HG02610 (cell line): Measurements from ENCODE around the gene TFB1M.
"Not testable (repeated sequence)": the region's sequence is repeated elsewhere in the genome, so short reads cannot be mapped to it uniquely, and the experiment has no call there.

Experiments
- ATAC-seq: cut with Tn5 transposase; IDR thresholded peaks from one replicate; pipeline ENCODE4 v1.9.1; 2021; ENCODE audit warnings: mild to moderate bottlenecking, moderate library complexity; ENCODE audit not compliant: unreplicated experiment

Gene TFB1M

DNA sequence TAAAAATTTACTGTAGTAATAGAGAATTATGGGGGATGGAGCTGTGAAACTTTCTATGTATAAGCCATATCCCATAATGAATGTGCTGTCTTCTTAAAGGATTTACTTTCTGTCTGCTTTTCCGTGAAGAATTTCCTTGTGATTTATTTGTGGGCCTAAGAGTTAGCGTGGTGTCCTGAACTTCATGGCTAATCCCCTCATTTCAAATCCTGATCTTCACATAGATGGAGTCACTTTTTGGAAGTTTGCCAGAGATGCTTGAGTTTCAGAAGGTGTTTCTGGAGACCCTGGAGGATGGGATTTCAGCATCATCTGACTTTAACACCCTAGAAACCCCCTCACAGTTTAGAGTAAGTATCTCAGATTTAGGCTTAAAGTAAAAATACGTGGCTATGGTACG lies 69.8 kb downstream of the TFB1M start:
- no peak for ATAC-seq

DNA sequence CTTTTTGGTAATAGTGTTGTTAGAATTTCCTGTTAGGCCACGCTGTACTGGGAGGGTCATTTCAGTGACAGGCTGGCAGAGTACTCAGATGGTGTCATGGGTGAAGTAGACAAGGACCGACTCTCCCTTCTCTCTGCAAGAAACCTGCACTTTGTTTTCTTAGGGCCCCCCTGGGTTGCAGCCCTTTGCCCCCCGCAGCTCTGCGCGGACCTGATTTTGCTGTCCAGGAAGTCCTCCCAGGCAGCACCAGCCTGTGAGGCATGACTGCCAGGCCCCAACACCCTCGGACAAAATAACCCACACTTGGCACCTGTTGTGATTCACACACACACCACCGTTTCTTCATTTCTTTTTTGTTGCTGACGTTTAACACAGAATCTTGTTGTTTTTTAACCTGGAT lies 72.3 kb downstream of the TFB1M start:
- no peak for ATAC-seq

DNA sequence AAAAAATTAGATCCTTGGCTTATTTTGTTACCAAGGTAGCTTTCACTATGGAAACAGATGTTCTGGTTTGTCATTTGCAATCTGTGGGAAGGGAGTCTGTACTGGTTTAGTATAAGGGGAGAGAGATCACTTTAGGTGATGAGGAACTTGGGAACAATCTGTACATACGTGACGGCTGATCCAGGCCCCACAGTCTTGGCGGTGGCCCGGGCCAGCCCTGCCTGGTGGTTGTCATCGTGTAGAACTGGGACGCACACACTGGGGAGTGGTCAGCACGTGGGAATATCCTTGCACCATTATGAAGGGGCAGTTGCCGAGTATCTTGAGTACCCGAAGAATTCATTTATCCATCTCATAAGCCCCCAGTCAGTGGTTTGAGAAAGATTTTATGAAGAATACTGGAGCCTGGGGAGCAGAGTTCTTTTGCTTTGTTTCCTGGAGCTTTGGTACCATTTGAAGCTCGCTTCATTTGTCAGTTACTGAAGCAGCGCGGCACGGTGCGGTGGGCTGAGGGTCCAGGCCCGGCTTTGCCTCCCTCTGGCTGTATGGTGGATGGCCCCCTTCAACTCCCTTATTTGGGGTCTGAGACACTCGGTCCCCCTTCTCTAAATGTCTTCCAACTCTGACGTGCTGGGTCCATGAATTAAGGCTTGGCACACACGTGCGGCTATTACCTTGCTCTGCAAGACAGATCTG lies 73.2 kb downstream of the TFB1M start:
- no peak for ATAC-seq

DNA sequence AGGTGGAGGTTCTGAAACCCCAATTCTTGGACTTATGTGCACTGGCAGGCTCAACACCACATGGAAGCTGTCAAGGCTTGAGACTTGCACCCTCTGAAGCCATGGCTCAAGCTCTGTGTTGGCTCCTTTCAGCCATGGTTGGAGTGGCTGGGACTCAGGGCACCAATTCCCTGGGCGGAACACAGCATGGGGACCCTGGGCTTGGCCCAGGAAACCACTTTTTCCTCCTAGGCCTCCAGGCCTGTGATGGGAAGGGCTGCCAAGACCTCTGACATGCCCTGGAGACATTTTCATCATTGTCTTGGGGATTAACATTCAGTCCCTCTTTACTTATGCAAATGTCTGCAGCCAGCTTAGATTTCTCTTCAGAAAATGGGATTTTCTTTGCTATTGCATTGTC lies 76.7 kb downstream of the TFB1M start:
- no peak for ATAC-seq

DNA sequence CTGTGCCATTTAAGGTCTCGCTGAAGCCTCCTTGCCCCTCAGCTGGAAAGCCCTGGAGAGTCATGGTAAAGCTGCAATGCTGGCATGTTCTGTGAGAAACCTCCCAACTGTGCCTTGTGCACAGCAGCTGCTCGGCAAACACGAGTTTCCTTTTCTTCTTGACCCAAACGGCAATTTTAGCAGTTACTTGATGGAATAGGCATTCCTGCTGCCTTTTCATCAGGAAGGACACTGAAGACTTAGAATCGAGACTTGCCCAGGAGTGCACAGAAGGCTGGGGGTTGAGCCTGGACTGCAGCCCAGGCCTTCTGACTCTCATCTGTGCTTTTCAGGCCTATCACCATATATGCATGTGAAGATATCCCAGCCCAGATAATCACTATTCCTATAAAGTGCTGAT lies 79.2 kb downstream of the TFB1M start:
- ATAC-seq: no peak

DNA sequence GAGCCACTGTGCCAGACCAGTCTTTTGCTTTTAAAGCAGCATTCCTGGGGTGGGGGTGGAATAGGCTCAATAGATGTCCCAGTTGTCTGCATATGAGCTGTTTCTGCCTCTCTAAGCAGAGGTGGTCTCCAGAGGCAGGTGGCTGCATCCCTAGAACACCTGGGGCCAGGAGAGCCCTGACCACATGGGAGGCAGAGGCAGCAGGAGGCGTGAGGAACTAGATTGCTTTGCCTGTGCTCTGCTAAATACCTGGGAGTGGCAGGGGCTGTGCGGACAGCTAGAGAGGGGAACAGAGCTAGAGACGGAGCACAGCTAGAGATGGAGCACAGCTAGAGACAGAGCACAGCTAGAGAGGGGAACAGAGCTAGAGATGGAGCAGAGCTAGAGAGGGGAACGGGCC lies 79.6 kb downstream of the TFB1M start:
- no peak for ATAC-seq

DNA sequence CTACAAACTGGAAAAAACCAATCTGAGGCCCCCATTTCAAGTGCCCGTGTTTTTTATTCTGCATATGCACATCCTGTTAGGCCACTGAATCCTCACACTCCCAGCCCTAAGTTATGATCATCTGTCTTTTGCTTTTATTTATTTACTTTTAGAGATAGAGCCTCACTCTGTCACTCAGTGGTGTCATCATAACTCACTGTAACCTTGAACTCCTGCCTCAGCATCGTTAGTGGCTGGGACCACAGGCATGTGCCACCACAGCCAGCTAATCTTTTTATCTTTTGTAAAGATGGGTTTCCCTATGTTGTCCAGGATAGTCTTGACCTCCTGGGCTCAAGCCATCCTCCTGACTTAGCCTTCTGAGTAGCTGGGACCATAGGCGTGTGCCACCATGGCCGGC lies 80.1 kb downstream of the TFB1M start:
- ATAC-seq: no peak

DNA sequence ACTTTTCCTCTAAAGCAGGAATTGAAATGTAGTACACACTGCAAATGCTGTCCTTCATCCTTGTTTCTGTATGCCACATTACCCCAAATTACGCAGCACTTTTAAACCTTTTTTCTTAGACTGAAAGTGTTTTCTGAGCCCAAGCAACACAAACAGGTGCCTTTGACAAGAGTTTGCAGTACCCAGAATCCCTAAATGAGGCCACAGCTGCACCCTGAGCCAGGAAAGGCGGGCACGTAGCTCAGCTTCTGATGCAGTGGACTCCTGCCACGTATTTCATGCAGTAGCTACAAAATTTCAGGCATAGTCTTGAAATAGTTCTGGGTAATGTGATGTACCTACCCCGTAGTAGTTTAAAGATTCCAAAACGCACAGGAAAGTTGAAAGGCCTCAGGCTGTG lies 81.4 kb downstream of the TFB1M start:
- no peak for ATAC-seq

DNA sequence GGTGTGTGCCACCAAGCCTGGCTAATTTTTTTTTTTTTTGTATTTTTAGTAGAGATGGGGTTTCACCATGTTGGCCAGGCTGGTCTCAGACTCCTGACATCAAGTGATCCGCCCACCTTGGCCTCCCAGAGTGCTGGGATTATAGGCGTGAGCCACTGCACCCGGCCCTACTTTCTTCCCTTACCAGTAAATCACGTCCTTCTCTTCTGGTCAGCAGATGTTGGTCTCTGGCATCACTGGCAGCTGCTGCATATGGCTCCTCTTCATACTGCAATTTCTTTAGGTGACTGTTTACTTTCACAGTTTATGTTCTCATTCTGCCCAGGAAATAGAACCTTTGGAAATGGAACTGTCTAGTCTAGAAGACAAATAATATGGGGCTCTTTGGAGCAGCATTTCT lies 83.3 kb downstream of the TFB1M start:
- not testable (repeated sequence) for ATAC-seq

DNA sequence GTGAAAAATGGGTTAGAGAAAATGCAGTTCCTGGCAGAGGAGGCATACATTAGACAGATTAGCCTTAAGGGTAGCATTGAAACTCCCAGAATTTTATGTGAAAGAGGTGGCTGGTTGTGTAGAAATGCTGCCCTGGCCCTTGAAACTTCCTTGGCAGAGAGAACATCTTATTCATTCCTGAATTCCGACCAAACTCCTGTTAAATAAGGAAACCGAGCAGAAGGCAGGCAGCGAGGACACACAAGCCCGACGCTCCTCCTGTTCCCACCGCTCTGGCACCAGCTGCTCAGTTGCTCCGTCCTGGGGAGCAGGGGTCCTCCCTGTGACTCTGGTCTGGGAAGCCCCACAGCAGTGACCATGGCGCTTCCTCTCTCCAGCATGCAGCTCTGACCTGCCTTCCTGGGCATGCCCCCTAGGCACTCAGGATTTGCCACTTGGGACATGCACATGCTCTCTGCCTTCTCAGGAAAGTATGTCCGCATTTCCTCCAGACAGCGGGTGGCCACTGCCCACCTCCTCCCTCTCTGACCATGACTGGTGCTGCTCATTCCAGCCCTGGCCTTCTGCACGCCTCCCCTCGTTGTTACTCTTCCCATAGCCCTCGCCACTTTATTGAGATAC lies 85.6 kb downstream of the TFB1M start:
- ATAC-seq: no peak

DNA sequence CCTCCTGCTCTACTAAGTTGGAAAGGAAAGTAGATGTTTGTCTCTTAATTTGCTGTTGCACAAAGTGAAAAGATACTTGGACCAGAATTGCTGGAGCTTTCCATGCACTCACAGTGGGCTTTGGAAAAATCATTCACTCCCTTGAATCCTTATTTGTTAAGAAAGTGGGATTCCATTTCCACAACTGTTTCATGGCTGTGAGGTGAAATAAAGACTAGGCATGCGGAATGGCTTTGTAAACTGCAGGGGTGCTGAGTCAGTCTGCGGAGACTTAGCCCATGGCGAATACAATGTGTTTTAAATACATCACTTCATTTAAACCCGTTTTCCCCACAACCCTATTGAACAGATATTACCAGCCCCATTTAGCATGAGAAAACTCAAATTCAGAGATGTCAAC lies 87.2 kb downstream of the TFB1M start:
- no peak for ATAC-seq

DNA sequence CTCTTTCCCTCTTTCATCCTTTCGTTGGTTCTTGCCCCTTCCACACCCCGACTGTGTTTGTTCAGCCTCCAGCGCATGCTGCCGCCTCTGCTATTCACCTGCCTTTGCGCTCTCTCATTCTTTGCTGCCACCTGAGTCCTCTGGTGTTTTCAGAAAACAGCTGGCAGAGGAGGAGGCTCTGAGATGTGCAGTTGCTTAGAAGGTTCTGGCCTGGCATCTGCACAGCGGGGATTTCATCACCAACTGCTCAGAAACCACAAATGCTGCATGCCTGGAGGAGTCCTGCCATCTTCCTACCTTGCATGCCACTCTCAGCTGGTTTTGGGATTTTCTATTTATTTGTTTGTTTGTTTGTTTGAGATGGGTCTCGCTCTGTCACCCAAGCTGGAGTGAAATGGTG lies 89.7 kb downstream of the TFB1M start:
- no peak for ATAC-seq

DNA sequence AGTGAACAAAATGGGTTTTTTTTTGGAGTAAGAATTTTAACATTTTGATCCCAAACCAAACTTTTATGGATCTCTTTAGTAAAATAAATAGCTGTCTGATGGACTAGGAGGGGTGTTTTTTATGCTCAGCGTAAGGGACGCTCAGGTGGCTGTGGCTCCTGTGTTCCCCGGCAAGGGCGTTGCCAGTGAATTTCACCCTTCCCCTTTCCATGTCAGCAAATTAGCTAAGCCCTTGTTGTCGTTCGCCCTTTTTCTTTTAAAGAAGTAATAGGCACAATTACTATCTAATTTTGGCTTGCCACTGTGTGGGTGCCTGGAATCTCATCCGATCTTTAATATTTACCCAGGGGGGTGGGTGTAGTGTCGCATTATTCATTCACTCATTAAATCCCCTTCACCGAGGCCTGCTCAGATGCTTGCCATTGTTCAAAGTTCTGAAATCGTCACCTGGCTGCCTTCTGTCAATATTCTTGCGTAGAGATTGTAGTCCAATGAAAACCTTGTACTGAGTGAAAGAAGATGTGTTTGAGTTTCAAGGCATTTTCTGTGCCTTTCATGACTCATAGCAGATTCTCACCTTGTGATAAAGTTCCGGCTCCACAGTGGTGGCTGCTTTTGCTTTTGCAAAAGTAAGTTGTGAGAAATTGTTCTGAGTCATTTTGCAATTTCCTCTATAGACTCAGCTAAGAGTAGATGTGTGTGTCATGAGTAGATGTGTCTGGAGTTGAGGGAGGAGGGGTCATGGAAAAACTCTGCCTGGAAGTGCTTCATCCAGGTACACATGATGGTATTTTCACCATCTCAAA lies 90.4 kb downstream of the TFB1M start:
- ATAC-seq: peak; percentile 99

DNA sequence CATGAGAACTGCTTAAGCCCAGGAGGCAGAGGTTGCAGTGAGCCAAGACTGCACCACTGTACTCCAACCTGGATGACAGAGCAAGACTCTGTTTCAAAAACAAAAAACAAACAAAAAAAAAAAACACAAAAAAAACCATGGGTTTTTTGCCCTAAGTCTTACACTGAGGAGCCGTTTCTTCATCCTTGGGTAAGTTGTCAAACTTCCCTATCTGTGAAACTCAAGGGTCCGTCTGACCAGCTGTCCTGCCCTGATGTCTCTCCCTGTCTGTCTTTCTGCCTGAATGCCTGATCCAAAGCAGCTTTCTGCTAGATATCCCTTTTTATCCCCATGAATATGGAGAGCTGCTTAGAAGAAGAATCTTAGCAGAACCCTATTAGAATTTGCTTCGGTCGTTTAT lies 91.8 kb downstream of the TFB1M start:
- no peak for ATAC-seq

DNA sequence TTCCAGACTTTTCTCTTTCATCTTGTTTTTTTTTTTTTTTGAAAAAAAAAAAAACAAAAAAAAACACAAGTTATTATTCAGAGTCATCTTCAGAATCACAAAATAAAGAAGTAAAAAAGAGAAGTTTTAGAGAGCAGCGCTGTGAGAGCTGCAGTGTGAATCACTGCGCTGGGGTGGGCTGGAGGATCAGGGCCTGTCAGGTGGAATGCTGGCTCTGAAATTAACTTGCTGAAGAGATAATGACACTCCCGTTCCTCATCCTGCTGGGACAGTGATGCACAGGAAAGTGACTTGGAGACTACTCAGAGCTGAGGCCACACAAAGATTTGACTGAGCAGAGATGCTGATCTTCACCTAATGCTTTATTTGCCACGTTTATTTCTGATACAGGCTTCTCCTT lies 93.2 kb downstream of the TFB1M start:
- no peak for ATAC-seq

DNA sequence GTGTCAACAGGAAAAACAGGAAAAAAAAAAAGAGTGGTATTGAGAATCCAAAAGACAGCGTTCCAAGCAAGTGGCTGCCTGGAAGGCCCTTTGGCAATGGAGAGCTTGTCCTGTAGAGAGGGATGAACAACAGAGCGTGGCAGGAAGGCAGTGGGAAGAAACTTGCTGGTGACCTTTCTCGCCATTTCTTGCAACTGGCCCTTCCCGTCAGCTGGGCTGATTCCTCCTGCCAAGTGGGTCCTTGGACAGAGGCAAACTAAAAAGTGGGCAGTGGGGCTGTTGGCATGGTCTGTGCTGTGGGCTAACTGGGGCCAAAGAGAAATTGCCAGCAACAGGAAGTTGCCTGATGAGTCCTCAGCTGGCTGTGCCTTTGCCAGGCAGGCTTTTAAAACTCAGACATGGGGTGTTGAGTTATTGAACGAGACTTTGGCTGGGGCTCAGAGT lies 94.4 kb downstream of the TFB1M start:
- no peak for ATAC-seq

DNA sequence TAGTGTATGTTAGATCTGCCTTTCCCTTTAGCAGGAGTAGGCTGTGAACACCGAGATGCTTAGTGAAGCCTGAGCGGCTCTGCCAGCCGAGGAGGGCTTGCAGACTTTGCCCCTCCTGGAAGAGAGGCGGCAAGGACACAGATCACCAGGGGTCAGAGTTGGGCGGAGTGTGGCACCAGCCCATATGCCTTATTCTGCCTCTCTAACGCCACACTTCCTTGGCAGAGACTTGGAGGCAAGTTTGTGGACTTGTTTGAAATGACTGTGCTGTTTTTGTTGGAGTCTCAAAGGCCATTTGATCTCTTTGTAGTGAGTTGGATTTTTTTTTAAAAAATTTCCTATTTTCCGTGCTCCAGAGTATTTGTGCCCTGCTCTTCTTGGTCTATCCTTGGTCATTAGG lies 95.0 kb downstream of the TFB1M start:
- no peak for ATAC-seq

DNA sequence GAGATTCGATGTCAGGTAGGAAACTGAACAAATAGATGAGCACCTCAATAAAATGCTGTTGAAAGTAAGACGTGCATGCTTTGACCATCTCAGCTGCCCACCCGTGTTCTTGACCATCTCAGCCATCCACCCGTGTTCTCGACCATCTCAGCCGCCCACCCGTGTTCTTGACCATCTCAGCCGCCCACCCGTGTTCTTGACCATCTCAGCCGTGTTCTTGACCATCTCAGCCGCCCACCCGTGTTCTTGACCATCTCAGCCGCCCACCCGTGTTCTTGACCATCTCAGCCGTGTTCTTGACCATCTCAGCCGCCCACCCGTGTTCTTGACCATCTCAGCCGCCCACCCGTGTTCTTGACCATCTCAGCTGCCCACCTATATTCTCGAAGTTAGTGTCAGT lies 95.6 kb downstream of the TFB1M start:
- not testable (repeated sequence) for ATAC-seq

DNA sequence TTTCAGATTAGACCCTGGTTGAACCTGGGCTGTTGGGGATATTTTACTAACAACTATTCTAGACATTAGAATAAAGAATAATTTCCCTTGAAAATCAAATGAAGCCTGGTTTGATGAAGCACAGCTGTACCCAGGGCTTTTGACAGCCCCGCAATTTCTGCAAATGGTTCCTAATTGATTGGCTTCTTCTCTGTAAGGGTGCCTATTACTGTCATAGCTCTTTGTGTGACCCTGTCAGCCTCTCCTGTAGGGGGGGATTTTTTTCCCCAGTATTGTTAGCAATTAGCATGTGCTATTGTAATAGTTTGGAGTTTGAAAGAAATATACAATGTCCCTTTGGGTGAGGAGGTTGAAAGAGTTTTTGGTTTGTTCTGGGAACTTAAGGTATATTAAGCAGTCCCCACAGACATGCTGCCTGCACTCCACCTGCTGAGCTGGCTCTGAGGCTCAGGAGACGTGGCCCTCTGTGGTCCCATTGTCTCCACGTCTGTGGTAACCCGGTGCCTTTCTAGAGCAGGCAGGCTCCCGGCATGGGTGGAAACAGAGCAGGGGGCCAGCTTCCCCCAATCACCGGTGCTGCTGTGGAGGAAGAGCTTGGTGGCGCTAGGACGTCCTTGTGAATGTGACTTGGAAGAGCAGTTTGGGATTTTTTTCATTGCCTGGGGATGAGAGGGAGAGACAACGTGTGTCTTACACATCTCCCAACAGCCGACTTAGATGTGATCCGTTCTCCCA lies 97.8 kb downstream of the TFB1M start:
- ATAC-seq: no peak

DNA sequence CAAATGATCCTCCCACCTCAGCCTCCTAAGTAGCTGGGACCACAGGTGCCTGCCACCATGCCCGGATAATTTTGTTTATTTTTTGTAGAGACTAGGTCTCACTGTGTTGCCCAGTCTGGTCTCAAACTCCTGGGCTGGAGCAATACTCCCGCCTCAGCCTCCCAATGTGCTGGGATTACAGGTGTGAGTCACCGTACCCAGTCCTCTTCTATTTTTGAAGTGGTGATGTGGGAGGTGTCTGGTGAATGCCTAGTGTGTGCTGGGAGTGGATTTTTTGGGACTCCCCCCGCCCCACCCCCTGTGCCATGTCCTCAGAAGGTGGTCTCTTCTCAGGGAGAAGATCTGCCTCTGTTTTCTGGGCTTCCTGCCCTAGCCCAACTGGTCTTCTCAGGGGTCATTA lies 98.4 kb downstream of the TFB1M start:
- no peak for ATAC-seq

DNA sequence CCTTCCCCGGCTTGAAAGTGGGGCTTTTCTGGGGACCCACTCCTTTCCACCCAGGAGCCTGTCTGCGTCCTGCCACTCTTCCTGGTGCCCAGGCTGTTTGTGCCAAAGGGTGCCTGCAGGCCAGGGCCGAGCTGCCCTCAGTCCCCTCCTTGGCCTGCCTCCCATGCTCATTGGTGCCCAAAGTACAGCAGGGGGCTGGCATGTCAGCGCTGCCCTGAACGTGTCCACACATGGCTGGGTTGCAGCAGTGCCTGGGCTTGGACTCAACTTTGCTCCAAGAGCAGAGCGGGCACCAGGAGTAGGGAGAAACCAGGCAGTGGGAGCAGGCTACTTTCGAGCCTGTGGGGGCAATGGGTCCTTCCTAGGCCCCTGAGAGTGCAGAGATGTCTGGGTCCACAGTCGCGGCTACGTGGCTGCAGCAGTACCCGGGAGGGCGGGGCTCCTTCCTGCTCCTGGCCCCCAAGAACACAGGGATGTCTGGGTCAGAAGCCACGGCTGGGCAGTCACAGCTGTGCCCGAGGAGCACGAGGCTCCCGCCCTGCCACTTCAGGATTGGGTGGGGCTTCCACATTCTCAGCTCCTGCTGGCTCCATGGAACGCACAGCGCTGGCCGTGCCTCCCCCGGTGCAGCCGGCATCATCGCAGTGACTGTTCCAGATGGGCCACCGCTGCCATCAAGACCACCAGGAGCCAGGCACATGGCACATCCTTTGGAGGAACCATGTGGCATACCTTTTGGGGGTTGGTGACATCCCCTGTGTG lies 100.5 kb downstream of the TFB1M start:
- no peak for ATAC-seq
